Transverse colon (tissue), 4 donors: ENCODE results near the gene LRRC7.

Experiments
- CTCF ChIP-seq, 5 experiments: fragments of 200-600 bp in 3 of 5; fragments of 450-650 bp in 2 of 5; sonication (generic) in 3 of 5; IDR thresholded peaks; 1 replicate in 2 of 5; 2 replicates in 3 of 5; pipeline ENCODE4 v1.5.1; 2016 to 2017; ENCODE audit warnings: antibody characterized with exemption in 5 of 5, inconsistent platforms in 3 of 5, mild to moderate bottlenecking in 2 of 5, moderate library complexity in 1 of 5
- POLR2AphosphoS5 ChIP-seq, 3 donors: sonication (generic); formaldehyde crosslinking; IDR thresholded peaks; one replicate each; pipeline ENCODE4 v1.6.1; 2016; ENCODE audit warnings: antibody characterized with exemption in 3 of 3

- TF ChIP-seq POLR2AphosphoS5 (IDR thresholded peaks at IDR 0.05) (no peak), CTCF (IDR thresholded peaks at IDR 0.05) (no peak)
These were observed 418.2 kb downstream of the LRRC7 start for GRCh38 chr1:69985901-69986439.
